ENCODE measurements around the gene PIGS.
"Not testable (repeated sequence)": the region's sequence is repeated elsewhere in the genome, so short reads cannot be mapped to it uniquely, and the experiment has no call there.

PIGS gene

DNA sequence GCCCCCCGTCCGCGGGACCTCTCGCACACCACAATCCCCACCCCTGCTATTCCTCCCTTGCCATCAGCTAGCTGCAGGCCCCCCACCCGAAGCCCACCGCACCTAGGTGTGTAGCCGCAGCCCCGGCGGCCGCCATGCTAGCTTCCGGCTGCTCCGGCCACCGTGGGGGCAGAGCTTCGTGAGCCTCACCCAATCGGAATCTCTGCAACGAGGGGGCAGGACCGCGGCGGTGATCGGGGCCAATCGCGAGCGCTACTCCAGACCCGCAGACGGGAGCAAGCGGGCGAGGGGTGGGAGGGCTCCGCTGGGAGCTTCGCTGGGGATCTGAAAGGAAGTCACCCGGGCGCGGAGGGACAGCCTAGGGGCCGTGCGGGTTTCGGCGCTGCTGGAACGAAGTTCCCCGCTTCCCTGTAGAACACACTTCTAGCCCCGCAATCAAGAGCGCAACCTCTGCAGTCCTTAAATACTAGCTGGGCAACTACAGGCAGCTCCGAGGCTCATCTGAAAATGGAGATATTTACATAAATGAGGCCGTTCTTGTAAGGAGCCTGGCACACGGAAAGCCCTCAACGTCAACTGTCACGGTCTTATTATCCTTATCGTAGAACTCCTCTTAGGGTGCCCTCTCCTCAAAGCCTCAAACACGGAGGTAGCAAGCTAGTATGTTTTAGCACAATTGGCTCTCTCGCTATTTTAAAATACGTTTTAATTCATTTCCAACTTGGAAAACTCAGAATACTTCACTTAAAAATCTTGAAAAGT is at the start of gene PIGS:
Gene PIGS (minus strand): TSS at position 164 of the 762 bp plus-strand sequence. CDS start 28 bp downstream, at position 136.
- DNase-seq (ENCODE audit: low spot score) = peak; percentile 90

DNA sequence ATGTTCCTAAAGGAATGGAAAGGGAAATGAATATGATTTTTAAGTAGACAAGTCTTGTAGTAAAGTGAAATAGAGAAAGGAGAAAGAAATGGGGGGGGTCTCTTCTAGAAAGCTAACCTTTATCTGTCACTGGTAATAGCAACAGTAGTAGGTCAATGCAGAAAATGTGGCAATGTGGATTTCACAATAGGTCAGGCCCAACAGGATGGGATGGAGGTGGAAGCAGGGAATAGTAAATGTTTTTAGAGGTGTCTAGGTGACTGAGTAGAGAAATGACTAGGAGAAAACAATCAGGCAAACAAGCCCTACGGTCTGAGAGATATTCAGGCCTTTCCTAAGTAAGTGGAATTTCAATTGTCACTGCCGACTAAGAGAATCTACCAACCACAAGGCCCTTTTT is 48.7 kb upstream of the PIGS start:
- no peak for DNase-seq (ENCODE audit: low spot score)

DNA sequence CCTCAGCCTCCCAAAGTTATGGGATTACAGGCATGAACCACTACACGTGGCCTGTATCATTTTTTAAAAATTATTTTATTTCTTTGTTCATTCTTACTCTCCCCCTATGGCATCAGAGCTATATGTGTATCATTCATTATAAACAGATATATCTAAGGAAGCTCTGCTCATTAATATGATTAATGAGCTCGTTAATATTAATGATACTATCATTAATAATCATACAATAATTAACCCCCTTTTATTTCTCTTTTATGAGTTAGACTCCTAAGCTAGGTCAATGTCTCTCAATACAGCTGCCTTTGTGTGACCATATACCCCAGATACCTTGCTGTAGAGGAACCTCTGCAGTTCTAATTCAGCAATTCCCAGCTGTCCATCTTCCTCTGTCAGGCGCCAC is 47.1 kb upstream of the PIGS start:
- DNase-seq (ENCODE audit: low spot score) = no peak

DNA sequence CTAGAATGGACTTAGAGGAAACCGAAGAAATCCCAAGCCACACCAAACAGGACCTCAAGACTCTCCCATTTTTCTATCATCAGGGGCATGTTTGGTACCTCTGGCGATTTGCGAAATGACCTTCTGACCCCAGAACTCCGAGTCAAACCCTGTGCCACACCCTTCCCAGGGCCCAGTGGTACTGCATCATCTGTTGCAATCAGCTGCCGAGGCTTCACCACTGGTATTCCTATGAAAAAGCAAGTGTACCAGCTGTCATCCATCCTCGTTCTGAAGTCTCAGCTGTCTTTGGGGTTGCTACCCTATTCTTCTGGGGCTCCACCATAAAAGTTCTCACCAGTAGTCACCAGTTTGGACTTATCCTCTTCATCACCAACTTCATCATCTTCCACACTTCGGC is 45.0 kb upstream of the PIGS start:
- DNase-seq (ENCODE audit: low spot score) = no peak

DNA sequence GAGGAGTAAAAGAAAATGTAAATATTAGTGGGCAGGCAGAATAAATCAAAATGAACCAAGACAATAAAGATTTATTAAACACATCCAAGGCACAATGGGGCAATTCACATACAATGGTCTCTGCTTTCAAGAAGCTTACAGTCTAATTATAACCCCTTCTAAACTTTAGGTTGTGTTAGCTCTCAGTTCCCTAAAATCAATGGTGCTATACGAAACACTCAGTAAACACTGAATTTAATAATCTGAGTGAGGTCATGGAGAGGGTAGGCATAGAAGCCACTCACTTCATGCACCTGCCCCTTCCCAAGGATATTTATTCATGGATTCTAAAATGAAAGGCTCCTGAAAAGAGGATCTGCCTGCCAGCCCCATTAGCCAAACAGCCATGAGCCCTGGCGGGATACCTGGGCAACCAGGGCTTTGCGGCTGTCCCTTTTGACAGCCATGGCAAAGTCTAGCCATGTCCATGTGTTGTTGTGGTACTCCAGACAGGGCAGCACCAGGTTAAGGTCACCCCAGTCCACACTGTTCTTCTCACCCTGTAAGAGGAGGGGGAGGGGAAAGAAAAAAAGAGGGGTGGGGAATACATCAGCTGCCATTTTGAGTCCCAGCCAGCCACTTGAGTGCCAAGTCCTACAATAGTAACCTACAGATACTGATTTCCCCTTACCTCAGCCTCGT is 44.1 kb upstream of the PIGS start:
- no peak for DNase-seq (ENCODE audit: low spot score)

DNA sequence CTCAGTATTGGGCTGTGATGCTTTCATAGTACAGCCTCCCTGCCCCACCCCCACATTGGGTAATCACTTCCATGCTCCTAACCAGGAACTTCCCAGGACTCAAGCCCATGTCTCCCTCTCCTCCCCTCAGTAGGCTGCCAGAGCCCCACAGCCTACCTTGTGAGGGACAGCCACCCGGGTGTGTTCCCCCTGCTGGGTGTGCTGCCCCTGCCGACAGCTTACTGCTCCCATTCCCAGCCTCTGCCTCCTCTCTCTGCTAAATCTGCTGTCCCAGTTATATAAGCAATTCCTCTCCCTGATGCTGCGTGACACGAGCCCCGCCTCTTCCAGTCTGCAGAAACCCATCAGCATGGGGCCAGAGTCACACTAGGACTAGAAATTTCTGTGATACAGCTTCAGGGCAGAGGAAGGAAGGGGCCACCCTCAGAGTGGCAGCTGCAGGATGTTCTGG is 42.6 kb upstream of the PIGS start, which contains the start of gene RSKR:
Gene RSKR (minus strand): TSS at position 255 of the 451 bp plus-strand sequence. CDS start 24 bp downstream, at position 231.
- DNase-seq (ENCODE audit: low spot score) = no peak

DNA sequence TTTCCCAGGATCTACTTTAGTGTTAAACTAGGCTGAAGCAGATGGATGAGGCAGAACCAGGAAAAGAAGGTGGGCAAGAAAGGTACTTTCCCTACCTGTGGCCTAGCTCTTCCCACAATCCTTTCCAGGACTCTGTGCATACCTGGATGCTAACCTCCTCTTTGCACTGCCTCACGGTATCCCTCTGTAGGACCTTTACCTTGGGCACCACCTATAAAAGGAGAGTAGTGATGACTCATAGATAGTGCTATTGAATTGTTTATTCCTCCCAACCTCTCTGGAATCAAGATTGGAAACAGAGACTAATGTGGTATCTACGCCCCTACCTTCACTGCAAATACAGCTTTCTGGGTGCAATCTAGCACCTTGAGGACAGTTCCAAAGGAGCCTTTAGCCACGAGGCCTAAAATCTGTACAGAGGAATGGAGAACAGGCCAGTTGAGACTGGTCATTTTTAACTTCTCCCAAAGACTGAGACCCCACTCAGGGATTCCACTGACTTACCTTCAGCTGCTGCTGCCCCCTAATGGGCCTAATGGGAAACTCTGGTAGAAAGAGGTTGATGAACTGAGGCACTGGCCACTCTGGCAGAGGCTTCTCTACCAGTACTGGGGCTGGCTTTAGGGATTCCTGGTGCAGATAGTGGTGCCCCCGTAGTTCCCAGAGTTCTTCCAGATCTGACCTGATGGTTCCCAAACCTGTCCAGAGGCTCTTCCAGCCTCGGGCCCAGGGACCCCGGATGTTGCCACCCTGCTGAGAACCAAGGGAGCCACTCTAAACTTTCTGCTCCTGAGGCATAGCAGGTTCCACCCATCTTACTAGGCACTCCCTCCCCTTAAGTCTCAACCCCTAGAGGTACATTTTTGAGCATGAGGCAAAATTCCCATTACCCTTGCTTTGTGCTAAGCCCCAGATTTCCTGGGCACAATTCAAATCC is 41.9 kb upstream of the PIGS start:
- DNase-seq (ENCODE audit: low spot score) = peak; percentile 40

DNA sequence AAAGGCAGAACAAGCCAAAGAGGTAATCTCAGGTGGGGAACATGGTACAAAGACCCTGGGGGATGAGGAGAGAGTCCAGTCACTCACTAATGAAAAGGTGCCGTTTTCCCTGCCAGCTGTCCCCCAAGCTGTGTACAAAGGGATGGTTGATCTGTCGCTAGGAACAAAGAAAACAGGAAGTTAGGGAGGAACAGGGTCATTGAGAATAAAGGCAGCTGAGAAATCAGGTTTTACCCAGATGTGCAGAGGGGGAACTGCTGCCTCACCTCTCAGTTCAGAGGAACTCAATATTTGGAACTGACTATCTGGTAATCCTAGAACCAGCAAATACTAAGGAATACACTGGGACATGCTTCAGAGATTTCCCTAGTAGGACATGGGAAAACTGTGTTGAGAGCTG is 41.2 kb upstream of the PIGS start:
- no peak for DNase-seq (ENCODE audit: low spot score)

DNA sequence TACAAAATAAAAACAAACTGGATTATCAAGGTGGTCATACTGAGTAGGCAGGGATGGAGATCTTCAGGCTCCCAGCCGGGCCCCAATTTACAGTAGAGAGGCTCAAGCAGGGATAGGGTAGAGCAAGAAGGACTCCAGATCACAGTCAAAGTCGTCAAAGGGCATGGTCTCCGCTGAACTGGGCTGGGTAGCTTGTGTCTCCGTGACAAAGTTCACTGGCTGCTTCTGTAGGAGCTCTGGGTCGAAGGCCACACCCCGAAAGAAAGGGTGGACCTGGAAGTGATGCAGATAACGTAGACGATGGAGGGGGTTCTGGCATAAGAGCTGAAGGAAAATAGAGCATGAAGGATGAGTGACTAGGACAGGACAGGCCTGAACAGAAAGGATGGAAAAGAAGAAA is 39.1 kb upstream of the PIGS start:
- no peak for DNase-seq (ENCODE audit: low spot score)

DNA sequence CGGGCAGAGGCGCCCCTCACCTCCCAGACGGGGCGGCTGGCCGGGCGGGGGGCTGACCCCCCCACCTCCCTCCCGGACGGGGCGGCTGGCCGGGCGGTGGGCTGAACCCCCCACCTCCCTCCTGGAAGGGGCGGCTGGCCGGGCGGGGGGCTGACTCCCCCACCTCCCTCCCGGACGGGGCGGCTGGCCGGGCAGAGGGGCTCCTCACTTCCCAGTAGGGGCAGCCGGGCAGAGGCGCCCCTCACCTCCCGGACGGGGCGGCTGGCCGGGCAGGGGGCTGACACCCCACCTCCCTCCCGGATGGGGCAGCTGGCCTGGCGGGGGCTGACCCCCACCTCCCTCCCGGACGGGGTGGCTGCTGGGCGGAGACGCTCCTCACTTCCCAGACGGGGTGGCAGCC is 32.7 kb upstream of the PIGS start:
- DNase-seq (ENCODE audit: low spot score) = not testable (repeated sequence)

DNA sequence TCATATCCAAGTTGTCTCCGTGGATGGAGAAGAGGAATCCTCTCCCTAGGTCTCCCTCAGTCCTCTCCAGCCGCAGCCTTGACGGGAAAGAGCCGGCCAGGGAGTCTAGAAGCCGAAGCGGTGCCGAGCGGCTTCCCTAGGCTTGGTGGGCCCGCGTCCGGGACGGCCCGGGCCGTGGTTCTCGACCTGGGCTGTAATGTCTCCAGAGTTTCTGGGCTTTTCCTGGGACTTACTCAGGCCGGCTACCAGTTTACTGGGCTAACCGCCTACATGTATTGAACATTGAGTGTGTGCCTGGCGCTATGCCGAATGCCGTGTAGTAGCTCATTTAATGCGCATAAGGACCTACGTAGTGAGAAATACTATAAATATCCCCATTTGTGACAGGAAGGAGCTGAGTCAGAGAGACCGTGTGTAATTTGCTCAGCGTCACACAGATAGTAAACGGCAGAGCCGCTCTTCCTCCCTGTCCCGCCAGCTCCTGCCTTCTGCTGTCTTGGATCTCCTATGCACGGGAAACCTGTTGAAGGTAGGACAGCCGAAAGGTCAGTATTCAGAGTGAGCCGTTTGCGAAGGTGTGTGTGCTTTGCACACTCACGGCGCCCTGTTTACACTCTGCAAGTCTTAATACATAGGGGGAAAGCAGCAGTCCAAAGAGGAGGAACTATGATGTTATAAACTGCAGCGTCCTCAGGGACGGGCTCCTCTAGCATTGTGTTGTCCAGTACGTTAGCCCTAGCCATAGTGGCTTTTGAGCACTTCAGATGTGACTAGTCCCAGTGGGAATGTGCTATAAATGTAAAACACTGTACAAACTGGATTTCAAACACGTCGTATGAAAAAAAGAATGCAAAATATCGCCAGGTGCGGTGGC is 28.2 kb upstream of the PIGS start:
- peak; percentile 72 for DNase-seq (ENCODE audit: low spot score)

DNA sequence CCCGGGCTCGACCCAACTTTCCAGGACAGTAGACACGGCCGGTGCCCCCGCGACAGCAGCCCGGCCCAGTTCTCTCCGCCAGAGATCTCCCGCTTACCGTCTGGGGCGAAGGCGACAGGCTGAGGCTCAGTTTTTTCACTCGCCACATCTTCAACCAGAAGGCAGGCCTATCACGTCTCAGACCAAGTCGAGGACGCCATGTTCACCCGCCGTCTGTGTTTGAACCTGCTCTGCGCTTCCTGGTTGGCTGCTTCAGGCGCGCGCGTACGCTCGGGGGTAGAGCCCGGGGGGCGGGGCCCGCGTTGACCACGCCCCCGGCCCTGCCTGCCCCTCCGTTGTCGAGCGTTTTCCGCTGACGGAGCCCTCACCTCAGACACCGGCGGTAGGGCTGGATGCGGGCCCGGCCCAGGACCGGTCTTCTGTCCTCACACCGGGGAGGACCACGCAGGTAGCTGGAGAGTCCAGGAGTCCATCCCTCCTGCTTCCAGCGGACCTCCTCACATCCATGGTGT is 27.5 kb upstream of the PIGS start, which contains the start of gene SPAG5:
Gene SPAG5 (minus strand): TSS at position 227 of the 512 bp plus-strand sequence. CDS start 79 bp downstream, at position 148.
- peak; percentile 94 for DNase-seq (ENCODE audit: low spot score)

DNA sequence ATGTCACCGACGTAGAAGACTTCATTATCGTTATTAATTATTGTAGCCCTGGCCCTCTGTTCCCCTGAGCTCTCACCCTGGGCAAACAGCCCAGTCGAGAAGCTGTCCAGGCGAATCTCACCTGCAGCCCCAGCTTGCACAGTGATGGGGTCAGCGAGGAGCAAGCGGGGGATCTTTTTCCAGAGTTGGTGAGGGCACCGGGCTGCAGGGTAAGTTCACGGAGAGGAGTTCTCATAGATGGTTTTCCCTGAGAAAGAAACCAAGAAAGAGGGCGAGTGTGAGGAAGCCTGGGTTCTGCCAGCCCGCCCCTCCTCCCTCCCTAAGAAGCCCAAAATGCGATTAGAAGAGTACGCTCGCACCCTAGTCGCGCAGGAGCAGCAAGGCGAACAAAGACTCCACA is 27.1 kb upstream of the PIGS start:
- no peak for DNase-seq (ENCODE audit: low spot score)

DNA sequence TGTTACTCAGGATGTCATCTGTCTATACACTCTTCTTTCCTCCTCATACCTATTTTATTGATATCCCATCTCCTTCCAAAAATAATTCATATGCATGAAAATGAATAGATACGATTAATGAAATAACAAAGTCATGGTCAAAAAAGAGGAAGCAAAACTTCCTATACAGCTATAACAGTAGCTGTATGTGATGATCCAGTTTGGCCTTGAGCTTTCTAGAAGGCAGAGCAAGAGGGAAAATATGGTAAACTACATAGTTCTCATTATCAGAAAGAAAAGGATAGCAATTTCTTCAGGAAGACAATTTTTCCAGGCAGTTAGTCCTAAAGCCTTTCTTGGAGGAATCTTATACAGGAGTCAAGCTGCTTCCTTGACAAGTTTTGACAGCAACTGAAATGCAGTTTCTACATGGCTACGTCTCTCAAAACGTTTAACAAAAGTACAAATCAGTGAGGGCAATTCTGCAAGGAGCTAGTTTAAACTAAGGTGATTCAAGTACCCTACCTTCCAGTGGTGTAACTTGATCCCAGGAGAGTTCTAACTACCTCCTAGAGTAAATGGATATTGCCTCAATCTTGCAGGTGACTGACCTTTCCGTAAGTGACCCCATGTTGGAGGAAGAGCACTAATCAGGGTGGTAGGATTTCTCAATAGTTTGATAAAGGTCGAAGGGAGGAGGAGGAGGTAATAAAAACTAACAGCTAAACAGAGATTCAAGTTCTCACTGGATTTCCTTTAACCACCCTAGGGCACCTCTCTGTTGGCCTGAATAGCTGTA is 26.5 kb upstream of the PIGS start:
- no peak for DNase-seq (ENCODE audit: low spot score)

DNA sequence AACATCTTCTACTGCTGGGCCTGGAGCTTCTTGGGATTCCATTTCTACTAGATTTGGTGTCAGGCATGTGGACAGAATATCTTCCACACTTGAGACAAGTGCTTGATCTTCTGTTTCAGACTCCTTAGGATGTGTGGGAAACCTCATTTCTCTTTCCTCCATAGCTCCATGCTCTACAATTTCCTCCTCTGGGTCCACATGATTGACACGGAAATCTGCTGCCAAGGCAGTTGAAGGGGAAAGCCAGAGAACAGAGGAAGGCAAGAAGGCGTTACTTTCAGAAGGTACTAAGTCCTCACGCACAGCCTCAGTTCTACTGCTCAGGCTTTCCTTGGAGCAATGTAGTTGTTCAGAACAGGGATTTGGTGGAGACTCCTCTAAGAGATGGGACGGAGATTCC is 20.9 kb upstream of the PIGS start:
- DNase-seq (ENCODE audit: low spot score) = no peak

DNA sequence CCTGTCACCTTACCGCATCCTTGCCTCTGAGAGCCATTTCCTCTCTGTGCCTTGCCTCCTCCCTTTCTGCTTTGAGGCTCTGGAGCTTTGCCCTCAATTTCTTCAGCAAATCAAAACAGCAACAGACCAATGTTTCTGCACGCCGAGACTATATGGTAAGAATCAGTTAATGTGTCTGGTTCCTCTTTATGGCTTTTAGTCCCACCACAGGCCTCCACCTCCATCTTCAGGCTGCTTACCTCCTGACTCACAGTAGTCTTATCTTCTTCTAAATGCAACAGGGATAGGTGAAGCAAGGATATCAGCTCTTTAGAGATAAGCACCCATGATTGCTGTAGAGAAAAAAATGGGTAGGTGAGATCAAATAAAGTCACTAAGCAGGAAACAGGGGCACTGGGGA is 14.5 kb upstream of the PIGS start:
- no peak for DNase-seq (ENCODE audit: low spot score)

DNA sequence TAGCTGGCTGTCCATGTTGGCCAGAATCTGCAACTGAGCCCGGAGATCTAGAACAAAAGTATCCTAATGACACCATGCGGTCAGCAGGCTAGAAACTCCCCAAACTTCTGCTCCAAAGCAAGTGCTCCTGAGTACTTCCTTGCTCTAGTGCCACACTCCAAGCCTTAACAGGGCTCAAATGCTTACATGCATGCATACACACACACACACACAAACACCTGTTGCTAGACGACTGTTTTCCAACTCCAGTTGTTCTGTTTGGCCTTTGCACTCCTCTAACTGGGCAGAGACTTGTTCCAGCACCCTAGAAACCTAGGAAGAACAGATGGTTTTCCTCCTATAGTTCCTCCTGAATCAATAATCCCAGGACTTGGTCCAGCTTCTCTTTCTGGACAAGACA is 13.1 kb upstream of the PIGS start:
- no peak for DNase-seq (ENCODE audit: low spot score)

DNA sequence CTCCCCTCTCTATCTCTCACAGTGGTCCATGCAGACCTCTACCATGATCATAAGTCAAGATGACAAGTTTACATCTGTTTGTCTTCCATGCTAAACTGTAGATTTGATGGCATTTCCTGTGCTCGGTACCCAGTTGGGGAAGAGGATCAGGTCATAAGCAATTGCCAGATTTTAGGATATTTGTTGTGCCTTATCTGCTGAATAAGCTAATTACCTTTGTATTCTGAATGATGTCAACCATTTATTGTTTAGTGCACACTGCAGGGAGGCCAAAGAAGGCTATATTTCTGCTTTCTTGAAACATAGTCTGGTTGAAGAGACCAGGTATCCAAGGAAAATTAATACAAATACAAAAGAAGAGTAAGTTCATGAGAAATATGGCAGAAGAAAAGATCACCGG is 11.2 kb upstream of the PIGS start:
- DNase-seq (ENCODE audit: low spot score) = no peak

DNA sequence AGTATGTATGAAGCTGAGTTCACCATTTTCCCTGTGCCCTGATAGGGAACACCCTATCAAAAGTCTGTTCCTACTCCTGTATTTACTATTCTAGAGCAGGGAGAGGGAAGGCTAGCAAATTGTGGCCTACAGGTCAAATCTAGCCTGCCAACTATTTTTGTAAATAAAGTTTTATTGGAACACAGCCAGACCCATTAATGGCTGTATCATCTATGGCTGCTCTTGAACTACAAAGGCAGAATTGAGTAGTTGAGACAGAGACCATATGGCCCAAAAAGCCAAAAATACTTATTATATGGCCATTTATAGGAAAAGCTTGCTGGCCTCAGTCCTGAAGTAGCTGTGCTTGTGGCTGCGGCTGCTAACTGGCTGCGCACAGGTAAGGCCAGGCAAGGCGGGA is 9.6 kb upstream of the PIGS start:
- no peak for DNase-seq (ENCODE audit: low spot score)

DNA sequence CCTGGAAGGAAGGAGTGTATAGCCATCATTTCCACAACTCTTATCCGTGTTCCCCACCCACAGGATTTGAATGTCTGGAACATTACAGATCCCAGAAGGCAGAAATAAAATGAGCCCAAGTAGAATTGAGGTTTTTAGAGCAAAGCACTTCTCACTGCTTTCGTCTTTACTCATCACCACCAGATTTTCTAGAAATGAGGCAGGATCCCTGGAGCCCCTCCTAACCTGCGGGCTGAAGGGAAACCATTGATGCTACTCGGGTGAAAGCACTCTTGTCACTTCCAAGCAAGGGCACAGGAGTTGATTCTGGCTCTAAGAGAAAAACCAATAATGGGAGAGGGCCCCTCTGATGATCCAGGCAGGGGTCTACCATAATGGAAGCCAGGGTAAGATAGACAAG is 8.2 kb upstream of the PIGS start:
- no peak for DNase-seq (ENCODE audit: low spot score)

Data from CD4-positive, alpha-beta T cell treated with Interleukin-2 at 100 ng/mL for 4 hours (primary cell).